ENCODE results near the gene OR51B4. TPM values are rescaled to one million over a fixed set of nuclear protein-coding genes. Genes with fewer than 3 reads are reported as not detected.

OR51B4 gene
- total RNA-seq (not detected in 2 replicates), polyA plus RNA-seq (0.08 TPM in 1 of 2 replicates, not detected in the other), polyA minus RNA-seq (0.85 and 3.4 TPM in 2 replicates), Bru-seq, nascent RNA (not detected), BruChase-seq, experiment 1, labeled RNA remaining after a 6-hour chase (percentile 10 among the genes with signal in this experiment), BruChase-seq, experiment 2, labeled RNA remaining after a 2-hour chase (percentile 23 among the genes with signal in this experiment)
- polyA plus RNA-seq (2011; cell fraction: cytosol; rRNA removed), result not detected in 2 replicates
- 0.21 TPM in 1 of 2 replicates, not detected in the other for polyA plus RNA-seq (2011; cell fraction: nucleus; rRNA removed)
- polyA plus RNA-seq (2012), result not detected in 2 replicates
- not detected for polyA minus RNA-seq (2011; cell fraction: cytosol; rRNA and poly(A)+ RNA removed)
- polyA minus RNA-seq (2011; cell fraction: nucleus; rRNA and poly(A)+ RNA removed), result 0.48 TPM in 1 of 2 replicates, not detected in the other
- long read RNA-seq, result 0 reads

- Histone ChIP-seq H3K79me2 (ENCODE audit: control insufficient read depth, insufficient read depth, low read length) (no peaks in the 10 kb centered on the region), H3K4me3 (replicated peaks in 1 of 3; ENCODE audit: insufficient read depth in 1 of 3, low read depth in 1 of 3, low read length in 3 of 3) (no peak within 1 kb of the TSS), H3K27me3 (ENCODE audit: control insufficient read depth in 2 of 2, insufficient read depth in 2 of 2, low read length in 2 of 2) (no peaks in the 10 kb centered on the region), H3K9me3 (replicated peaks; ENCODE audit: control insufficient read depth, insufficient read depth, low read length) (no peaks in the 10 kb centered on the region), H2AFZ (ENCODE audit: low read depth, low read length) (no peak within 1 kb of the TSS), H3K36me3 (ENCODE audit: control insufficient read depth in 2 of 2, extremely low read depth in 1 of 2, insufficient read depth in 2 of 2, low read length in 2 of 2) (no peaks in the 10 kb centered on the region), H3K4me1 (ENCODE audit: control insufficient read depth, extremely low read depth, insufficient read depth, low read length) (no peaks in the 10 kb centered on the region), H3K9me1 (replicated peaks; ENCODE audit: control insufficient read depth, extremely low read depth, insufficient read depth, low read length) (no peaks in the 10 kb centered on the region), H3K9ac (replicated peaks; ENCODE audit: extremely low read depth, insufficient read depth, low read length) (no peak within 1 kb of the TSS), H4K20me1 (replicated peaks; ENCODE audit: control insufficient read depth, extremely low read depth, insufficient read depth, low read length) (no peaks in the 10 kb centered on the region), H3K4me2 (ENCODE audit: insufficient read depth, low read length) (no peak within 1 kb of the TSS), H3K27ac (ENCODE audit: insufficient read depth, low read depth, low read length) (no peak within 1 kb of the TSS)
- no peak for TF ChIP-seq MYC (IDR thresholded peaks at IDR 0.05; ENCODE audit: low read depth, low read length)
- no peak for TF ChIP-seq JUN (IDR thresholded peaks at IDR 0.05; ENCODE audit: borderline replicate concordance, insufficient read depth, insufficient read length, low read depth)
- no peak for TF ChIP-seq MAX (IDR thresholded peaks at IDR 0.05; ENCODE audit: insufficient read depth, insufficient read length)
- no peak for TF ChIP-seq EZH2 (IDR thresholded peaks at IDR 0.05; ENCODE audit: borderline replicate concordance, low read depth, low read length, severe bottlenecking)
- TF ChIP-seq FOS (IDR thresholded peaks at IDR 0.05; ENCODE audit: borderline replicate concordance, insufficient read depth, low read length), result no peak
- TF ChIP-seq POLR2AphosphoS5 (IDR thresholded peaks at IDR 0.05; ENCODE audit: insufficient read depth, low read depth, low read length), result no peak
- TF ChIP-seq POLR2A (IDR thresholded peaks at IDR 0.05; ENCODE audit: low read depth, low read length), result no peak
- dilution Hi-C loops (cut with MboI; ENCODE audit: extremely low pct_ligation_motif_present, low sequenced_read_pairs) (no loop called here), intact Hi-C loops (cut with micrococcal nuclease) (no loop called here)
- FAIRE-seq (no peak), DNase-seq (ENCODE audit: low read depth, low spot score) (no peak)
- POLR2A ChIA-PET, result no interaction called here
- CTCF ChIA-PET, result no interaction called here
- BruUV-seq (replicated peaks), result no TSS peak
These were observed at the start of gene OR51B4 for GRCh38 chr11:5301846-5302245. TSS of gene OR51B4 (minus strand) at chr11:5301946. CDS start at chr11:5301946, 0 bp downstream.

GRCh38 chr11:5351208-5351607 lies 49.5 kb upstream of the OR51B4 start, which contains the start of gene OR51B6:
TSS of gene OR51B6 (plus strand) at chr11:5351508. CDS start at chr11:5351508, 0 bp downstream.
- no peaks in the 10 kb centered on the region for H4K20me1 ChIP-seq (replicated peaks; ENCODE audit: control insufficient read depth, extremely low read depth, insufficient read depth, low read length)
- BruUV-seq (replicated peaks), result no TSS peak
- TF ChIP-seq MYC (IDR thresholded peaks at IDR 0.05; ENCODE audit: low read depth, low read length) (no peak), POLR2AphosphoS5 (IDR thresholded peaks at IDR 0.05; ENCODE audit: insufficient read depth, low read depth, low read length) (no peak), MAX (IDR thresholded peaks at IDR 0.05; ENCODE audit: insufficient read depth, insufficient read length) (no peak), EZH2 (IDR thresholded peaks at IDR 0.05; ENCODE audit: borderline replicate concordance, low read depth, low read length, severe bottlenecking) (no peak), FOS (IDR thresholded peaks at IDR 0.05; ENCODE audit: borderline replicate concordance, insufficient read depth, low read length) (no peak), JUN (IDR thresholded peaks at IDR 0.05; ENCODE audit: borderline replicate concordance, insufficient read depth, insufficient read length, low read depth) (no peak), GATA2 (IDR thresholded peaks at IDR 0.05; ENCODE audit: insufficient read depth, insufficient read length, low read depth, low read length) (no peak), POLR2A (IDR thresholded peaks at IDR 0.05; ENCODE audit: low read depth, low read length) (no peak)
- TF ChIP-seq, protein P1, sequence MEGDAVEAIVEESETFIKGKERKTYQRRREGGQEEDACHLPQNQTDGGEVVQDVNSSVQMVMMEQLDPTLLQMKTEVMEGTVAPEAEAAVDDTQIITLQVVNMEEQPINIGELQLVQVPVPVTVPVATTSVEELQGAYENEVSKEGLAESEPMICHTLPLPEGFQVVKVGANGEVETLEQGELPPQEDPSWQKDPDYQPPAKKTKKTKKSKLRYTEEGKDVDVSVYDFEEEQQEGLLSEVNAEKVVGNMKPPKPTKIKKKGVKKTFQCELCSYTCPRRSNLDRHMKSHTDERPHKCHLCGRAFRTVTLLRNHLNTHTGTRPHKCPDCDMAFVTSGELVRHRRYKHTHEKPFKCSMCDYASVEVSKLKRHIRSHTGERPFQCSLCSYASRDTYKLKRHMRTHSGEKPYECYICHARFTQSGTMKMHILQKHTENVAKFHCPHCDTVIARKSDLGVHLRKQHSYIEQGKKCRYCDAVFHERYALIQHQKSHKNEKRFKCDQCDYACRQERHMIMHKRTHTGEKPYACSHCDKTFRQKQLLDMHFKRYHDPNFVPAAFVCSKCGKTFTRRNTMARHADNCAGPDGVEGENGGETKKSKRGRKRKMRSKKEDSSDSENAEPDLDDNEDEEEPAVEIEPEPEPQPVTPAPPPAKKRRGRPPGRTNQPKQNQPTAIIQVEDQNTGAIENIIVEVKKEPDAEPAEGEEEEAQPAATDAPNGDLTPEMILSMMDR (IDR thresholded peaks at IDR 0.05; ENCODE audit: extremely low read depth in 1 of 2, insufficient read depth in 1 of 2, low read depth in 1 of 2, low read length in 2 of 2), result no peak
- H3K9ac ChIP-seq (replicated peaks; ENCODE audit: extremely low read depth, insufficient read depth, low read length), result no peak within 1 kb of the TSS
- no peaks in the 10 kb centered on the region for H3K4me1 ChIP-seq (ENCODE audit: control insufficient read depth, extremely low read depth, insufficient read depth, low read length)
- no peak within 1 kb of the TSS for H3K4me2 ChIP-seq (ENCODE audit: insufficient read depth, low read length)
- no peaks in the 10 kb centered on the region for H3K9me3 ChIP-seq (replicated peaks; ENCODE audit: control insufficient read depth, insufficient read depth, low read length)
- H3K27me3 ChIP-seq (ENCODE audit: control insufficient read depth in 2 of 2, insufficient read depth in 2 of 2, low read length in 2 of 2), result no peaks in the 10 kb centered on the region
- intact Hi-C loops (cut with micrococcal nuclease), result no loop called here
- H3K27ac ChIP-seq (ENCODE audit: insufficient read depth, low read depth, low read length), result no peak within 1 kb of the TSS
- no peak within 1 kb of the TSS for H3K4me3 ChIP-seq (replicated peaks in 1 of 3; ENCODE audit: insufficient read depth in 1 of 3, low read depth in 1 of 3, low read length in 3 of 3)
- H3K36me3 ChIP-seq (ENCODE audit: control insufficient read depth in 2 of 2, extremely low read depth in 1 of 2, insufficient read depth in 2 of 2, low read length in 2 of 2), result no peaks in the 10 kb centered on the region
- no peaks in the 10 kb centered on the region for H3K79me2 ChIP-seq (ENCODE audit: control insufficient read depth, insufficient read depth, low read length)
- ChIA-PET POLR2A (no interaction called here), CTCF (no interaction called here)
- dilution Hi-C loops (cut with MboI; ENCODE audit: extremely low pct_ligation_motif_present, low sequenced_read_pairs), result no loop called here
- FAIRE-seq, result no peak
- no peak for DNase-seq (ENCODE audit: low read depth, low spot score)
- no peaks in the 10 kb centered on the region for H3K9me1 ChIP-seq (replicated peaks; ENCODE audit: control insufficient read depth, extremely low read depth, insufficient read depth, low read length)
- H2AFZ ChIP-seq (ENCODE audit: low read depth, low read length), result no peak within 1 kb of the TSS
